Measurements from ENCODE around the gene MAML3.

DNA sequence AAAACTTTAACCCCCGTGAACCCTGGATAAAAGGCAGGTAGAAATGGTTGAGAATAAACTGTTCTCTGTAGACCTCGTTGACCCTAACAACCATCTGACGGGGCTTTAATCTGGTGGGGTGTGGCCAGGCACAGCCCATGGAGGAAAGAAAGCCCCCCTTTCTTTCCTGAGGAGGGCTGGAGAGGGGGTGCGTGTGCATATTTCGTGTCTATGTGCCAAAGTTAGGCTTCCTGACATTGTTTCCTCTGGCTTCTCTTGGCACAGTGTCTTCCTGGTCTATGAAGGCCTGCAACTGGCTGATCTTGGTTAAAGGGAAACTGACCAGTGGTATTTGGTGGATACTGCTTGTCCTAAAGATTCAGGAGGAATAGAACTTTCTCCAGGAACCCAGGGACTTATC is 391.3 kb downstream of the MAML3 start:
- TF ChIP-seq, protein P1, sequence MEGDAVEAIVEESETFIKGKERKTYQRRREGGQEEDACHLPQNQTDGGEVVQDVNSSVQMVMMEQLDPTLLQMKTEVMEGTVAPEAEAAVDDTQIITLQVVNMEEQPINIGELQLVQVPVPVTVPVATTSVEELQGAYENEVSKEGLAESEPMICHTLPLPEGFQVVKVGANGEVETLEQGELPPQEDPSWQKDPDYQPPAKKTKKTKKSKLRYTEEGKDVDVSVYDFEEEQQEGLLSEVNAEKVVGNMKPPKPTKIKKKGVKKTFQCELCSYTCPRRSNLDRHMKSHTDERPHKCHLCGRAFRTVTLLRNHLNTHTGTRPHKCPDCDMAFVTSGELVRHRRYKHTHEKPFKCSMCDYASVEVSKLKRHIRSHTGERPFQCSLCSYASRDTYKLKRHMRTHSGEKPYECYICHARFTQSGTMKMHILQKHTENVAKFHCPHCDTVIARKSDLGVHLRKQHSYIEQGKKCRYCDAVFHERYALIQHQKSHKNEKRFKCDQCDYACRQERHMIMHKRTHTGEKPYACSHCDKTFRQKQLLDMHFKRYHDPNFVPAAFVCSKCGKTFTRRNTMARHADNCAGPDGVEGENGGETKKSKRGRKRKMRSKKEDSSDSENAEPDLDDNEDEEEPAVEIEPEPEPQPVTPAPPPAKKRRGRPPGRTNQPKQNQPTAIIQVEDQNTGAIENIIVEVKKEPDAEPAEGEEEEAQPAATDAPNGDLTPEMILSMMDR (IDR thresholded peaks at IDR 0.05; ENCODE audit: insufficient read depth, low read length) = no peak
- no peak for TF ChIP-seq SPI1 (IDR thresholded peaks at IDR 0.05; ENCODE audit: borderline replicate concordance, low read depth)
- TF ChIP-seq, protein P2, sequence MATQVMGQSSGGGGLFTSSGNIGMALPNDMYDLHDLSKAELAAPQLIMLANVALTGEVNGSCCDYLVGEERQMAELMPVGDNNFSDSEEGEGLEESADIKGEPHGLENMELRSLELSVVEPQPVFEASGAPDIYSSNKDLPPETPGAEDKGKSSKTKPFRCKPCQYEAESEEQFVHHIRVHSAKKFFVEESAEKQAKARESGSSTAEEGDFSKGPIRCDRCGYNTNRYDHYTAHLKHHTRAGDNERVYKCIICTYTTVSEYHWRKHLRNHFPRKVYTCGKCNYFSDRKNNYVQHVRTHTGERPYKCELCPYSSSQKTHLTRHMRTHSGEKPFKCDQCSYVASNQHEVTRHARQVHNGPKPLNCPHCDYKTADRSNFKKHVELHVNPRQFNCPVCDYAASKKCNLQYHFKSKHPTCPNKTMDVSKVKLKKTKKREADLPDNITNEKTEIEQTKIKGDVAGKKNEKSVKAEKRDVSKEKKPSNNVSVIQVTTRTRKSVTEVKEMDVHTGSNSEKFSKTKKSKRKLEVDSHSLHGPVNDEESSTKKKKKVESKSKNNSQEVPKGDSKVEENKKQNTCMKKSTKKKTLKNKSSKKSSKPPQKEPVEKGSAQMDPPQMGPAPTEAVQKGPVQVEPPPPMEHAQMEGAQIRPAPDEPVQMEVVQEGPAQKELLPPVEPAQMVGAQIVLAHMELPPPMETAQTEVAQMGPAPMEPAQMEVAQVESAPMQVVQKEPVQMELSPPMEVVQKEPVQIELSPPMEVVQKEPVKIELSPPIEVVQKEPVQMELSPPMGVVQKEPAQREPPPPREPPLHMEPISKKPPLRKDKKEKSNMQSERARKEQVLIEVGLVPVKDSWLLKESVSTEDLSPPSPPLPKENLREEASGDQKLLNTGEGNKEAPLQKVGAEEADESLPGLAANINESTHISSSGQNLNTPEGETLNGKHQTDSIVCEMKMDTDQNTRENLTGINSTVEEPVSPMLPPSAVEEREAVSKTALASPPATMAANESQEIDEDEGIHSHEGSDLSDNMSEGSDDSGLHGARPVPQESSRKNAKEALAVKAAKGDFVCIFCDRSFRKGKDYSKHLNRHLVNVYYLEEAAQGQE (IDR thresholded peaks at IDR 0.05; ENCODE audit: insufficient replicate concordance, low read depth) = no peak
- TF ChIP-seq GABPA (IDR thresholded peaks at IDR 0.05; ENCODE audit: low read depth) = no peak

Measured in HL-60 (cell line).